ENCODE data around the gene ATXN1L.
"Not testable (repeated sequence)": the region's sequence is repeated elsewhere in the genome, so short reads cannot be mapped to it uniquely, and the experiment has no call there.

Gene ATXN1L

GRCh38 chr16:71889147-71889546, 43.4 kb downstream of the ATXN1L start:
- in situ Hi-C loops (cut with HindIII; ENCODE audit: low sequenced_read_pairs): no loop called here

- in situ Hi-C loops (cut with HindIII; ENCODE audit: low sequenced_read_pairs): no loop called here
Observed at GRCh38 chr16:71893888-71894228, 48.1 kb downstream of the ATXN1L start.

GRCh38 chr16:71894229-71894920, 48.6 kb downstream of the ATXN1L start:
- in situ Hi-C loops (cut with HindIII; ENCODE audit: low sequenced_read_pairs): no loop called here

- in situ Hi-C loops (cut with HindIII; ENCODE audit: low sequenced_read_pairs): no loop called here
Observed at GRCh38 chr16:71894921-71895678, 49.3 kb downstream of the ATXN1L start, which contains the start of gene IST1. Gene IST1 (plus strand): TSS chr16:71895531. CDS start chr16:71915641, 20,110 bp downstream.

- in situ Hi-C loops (cut with HindIII; ENCODE audit: low sequenced_read_pairs): no loop called here
Observed at GRCh38 chr16:71895679-71896365, 50.0 kb downstream of the ATXN1L start.

- in situ Hi-C loops (cut with HindIII; ENCODE audit: low sequenced_read_pairs): no loop called here
Observed at GRCh38 chr16:71896764-71897368, 51.1 kb downstream of the ATXN1L start.

- in situ Hi-C loops (cut with HindIII; ENCODE audit: low sequenced_read_pairs): no loop called here
Observed at GRCh38 chr16:71899171-71899570, 53.4 kb downstream of the ATXN1L start.

- in situ Hi-C loops (cut with HindIII; ENCODE audit: low sequenced_read_pairs): no loop called here
Observed at GRCh38 chr16:71902656-71903365, 57.0 kb downstream of the ATXN1L start.

GRCh38 chr16:71903608-71904007, 57.8 kb downstream of the ATXN1L start:
- in situ Hi-C loops (cut with HindIII; ENCODE audit: low sequenced_read_pairs): no loop called here

GRCh38 chr16:71904239-71904638, 58.5 kb downstream of the ATXN1L start:
- in situ Hi-C loops (cut with HindIII; ENCODE audit: low sequenced_read_pairs): no loop called here

- in situ Hi-C loops (cut with HindIII; ENCODE audit: low sequenced_read_pairs): not testable (repeated sequence)
Observed at GRCh38 chr16:71905765-71906164, 60.0 kb downstream of the ATXN1L start.
